ENCODE measurements around the gene PDCD5. TPM values are rescaled to one million over a fixed set of nuclear protein-coding genes. Genes with fewer than 3 reads are reported as not detected.

The PDCD5 gene
- total RNA-seq, 1 donor from 2014 or later, result 84.8 TPM

Other genes with a start within 250 kb of the PDCD5 start
- gene ZNF507, start 235.6 kb upstream of the PDCD5 start, total RNA-seq, result 8.5 TPM
- gene DPY19L3, start 175.4 kb upstream of the PDCD5 start, total RNA-seq, result 9.0 TPM
- gene ANKRD27, start 94.0 kb downstream of the PDCD5 start, total RNA-seq, result 22.3 TPM
- 0.16 TPM for gene RGS9BP, start 94.7 kb downstream of the PDCD5 start, total RNA-seq
- gene NUDT19, start 110.6 kb downstream of the PDCD5 start, total RNA-seq, result 13.4 TPM
- gene TDRD12, start 138.6 kb downstream of the PDCD5 start, total RNA-seq, result 0.08 TPM

All from esophagus mucosa (tissue), 1 donor.